Left lung (tissue), 10 donors: ENCODE results near the gene GDPD1. TPM values are rescaled to one million over a fixed set of nuclear protein-coding genes. Genes with fewer than 3 reads are reported as not detected.
A peak's percentile ranks its signal among the peaks of the same experiment; 100 is the strongest.

Source experiments
- ATAC-seq: fragments of 200-7000 bp; cut with Tn5 transposase; one replicate; pipeline ENCODE4 v1.9.1; 2020; ENCODE audit warnings: moderate library complexity
- DNase-seq, 4 donors: peaks; one replicate each; pipeline ENCODE4 v3.0.0-alpha.2; 2013 to 2020
- H3K27ac ChIP-seq, 2 donors: fragments of 200-600 bp; sonication (generic) in 1 of 2; one replicate each; pipeline versions ENCODE4 v1.5.0 to v1.8.0; 2020 to 2021
- H3K27me3 ChIP-seq, 2 donors: fragments of 200-600 bp; sonication (generic) in 1 of 2; one replicate each; pipeline versions ENCODE4 v1.5.0 to v1.8.0; 2020 to 2021
- H3K36me3 ChIP-seq, 2 donors: fragments of 200-600 bp; sonication (generic) in 1 of 2; one replicate each; pipeline versions ENCODE4 v1.5.0 to v1.8.0; 2020 to 2021
- H3K4me1 ChIP-seq, 2 donors: fragments of 200-600 bp; one replicate each; pipeline ENCODE4 v1.8.0; 2021
- H3K4me3 ChIP-seq, 2 donors: fragments of 200-600 bp; sonication (generic) in 1 of 2; one replicate each; pipeline versions ENCODE4 v1.5.0 to v1.8.0; 2020 to 2021; ENCODE audit warnings: mild to moderate bottlenecking in 1 of 2
- H3K9me3 ChIP-seq, 2 donors: fragments of 200-600 bp; sonication (generic) in 1 of 2; one replicate each; pipeline versions ENCODE4 v1.5.0 to v1.8.0; 2020 to 2021
- intact Hi-C, 2 donors: fragments of 100-400 bp; cut with DNase I; formaldehyde crosslinking; loops; one replicate each; pipeline versions ENCODE4 v1.11.2 to v1.14.2; 2022
- polyA plus RNA-seq, 6 donors: library from polyadenylated mRNA; unstranded; fragments of 120-200 nt; gene quantifications; one replicate each; pipeline ENCODE4 v1.2.1, GENCODE V29; 2013; ENCODE audit not compliant: insufficient read length in 6 of 6
- total RNA-seq, 2 donors: library from RNA; stranded (reverse); fragmentation: NEBNext Ultra II Directional; extraction: Animal tissue kit (Norgen Biotek cat#: 25700); gene quantifications; one replicate each; pipeline ENCODE4 v1.2.1, GENCODE V29; 2021
- TF ChIP-seq, protein P1 (sequence below), 2 donors: fragments of 200-600 bp; sonication (generic) in 1 of 2; IDR thresholded peaks; one replicate each; pipeline versions ENCODE4 v1.5.0 to v1.8.0; 2021; ENCODE audit warnings: antibody characterized with exemption in 2 of 2
- donor health status: DM: no; HTN: yes; CAD: no.
- donor health status: DM: no; HTN: no; CAD: no.

GDPD1 gene
- total and polyA plus RNA-seq, 8 donors = 2.8 to 11.5 (median 10.1) TPM

DNA sequence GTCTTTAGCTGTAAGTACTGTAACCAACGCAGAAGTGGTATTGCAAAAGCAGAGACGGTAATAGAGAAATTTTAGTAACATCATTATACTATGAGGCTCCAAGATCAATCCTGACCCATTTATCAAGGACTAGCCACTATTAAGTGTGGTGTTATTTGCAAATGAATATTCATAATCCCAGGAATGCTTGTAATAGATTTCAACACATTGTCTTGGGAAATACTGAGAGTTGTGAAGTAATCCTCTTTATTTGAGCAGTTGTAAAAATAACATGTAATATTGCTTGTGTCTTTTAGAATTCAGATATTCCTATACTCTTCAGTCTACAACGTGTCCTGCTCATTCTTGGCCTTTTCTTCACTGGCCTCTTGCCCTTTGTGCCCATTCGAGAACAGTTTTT lies 46.4 kb downstream of the GDPD1 start:
- H3K4me1 ChIP-seq = peaks cover 0 to 8% of the 10 kb centered on the region in 2 donors
- TF ChIP-seq, protein P1, sequence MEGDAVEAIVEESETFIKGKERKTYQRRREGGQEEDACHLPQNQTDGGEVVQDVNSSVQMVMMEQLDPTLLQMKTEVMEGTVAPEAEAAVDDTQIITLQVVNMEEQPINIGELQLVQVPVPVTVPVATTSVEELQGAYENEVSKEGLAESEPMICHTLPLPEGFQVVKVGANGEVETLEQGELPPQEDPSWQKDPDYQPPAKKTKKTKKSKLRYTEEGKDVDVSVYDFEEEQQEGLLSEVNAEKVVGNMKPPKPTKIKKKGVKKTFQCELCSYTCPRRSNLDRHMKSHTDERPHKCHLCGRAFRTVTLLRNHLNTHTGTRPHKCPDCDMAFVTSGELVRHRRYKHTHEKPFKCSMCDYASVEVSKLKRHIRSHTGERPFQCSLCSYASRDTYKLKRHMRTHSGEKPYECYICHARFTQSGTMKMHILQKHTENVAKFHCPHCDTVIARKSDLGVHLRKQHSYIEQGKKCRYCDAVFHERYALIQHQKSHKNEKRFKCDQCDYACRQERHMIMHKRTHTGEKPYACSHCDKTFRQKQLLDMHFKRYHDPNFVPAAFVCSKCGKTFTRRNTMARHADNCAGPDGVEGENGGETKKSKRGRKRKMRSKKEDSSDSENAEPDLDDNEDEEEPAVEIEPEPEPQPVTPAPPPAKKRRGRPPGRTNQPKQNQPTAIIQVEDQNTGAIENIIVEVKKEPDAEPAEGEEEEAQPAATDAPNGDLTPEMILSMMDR (IDR thresholded peaks at IDR 0.05) = no peak
- no peak overlapping the region for H3K27ac ChIP-seq
- no peaks in the 10 kb centered on the region for H3K9me3 ChIP-seq
- no peak for DNase-seq
- no peaks in the 10 kb centered on the region for H3K27me3 ChIP-seq
- H3K36me3 ChIP-seq = no peaks in the 10 kb centered on the region
- intact Hi-C loops = no loop called here
- ATAC-seq = no peak
- no peak overlapping the region for H3K4me3 ChIP-seq

GRCh38 chr17:59267776-59268175 lies 47.5 kb downstream of the GDPD1 start:
- H3K36me3 ChIP-seq = no peaks in the 10 kb centered on the region
- TF ChIP-seq, protein P1 (IDR thresholded peaks at IDR 0.05) = no peak
- H3K9me3 ChIP-seq = no peaks in the 10 kb centered on the region
- H3K4me3 ChIP-seq = no peak overlapping the region
- no peak for ATAC-seq
- no peaks in the 10 kb centered on the region for H3K27me3 ChIP-seq
- DNase-seq = no peak
- peaks cover 0 to 8% of the 10 kb centered on the region in 2 donors for H3K4me1 ChIP-seq
- intact Hi-C loops = no loop called here
- H3K27ac ChIP-seq = no peak overlapping the region

DNA sequence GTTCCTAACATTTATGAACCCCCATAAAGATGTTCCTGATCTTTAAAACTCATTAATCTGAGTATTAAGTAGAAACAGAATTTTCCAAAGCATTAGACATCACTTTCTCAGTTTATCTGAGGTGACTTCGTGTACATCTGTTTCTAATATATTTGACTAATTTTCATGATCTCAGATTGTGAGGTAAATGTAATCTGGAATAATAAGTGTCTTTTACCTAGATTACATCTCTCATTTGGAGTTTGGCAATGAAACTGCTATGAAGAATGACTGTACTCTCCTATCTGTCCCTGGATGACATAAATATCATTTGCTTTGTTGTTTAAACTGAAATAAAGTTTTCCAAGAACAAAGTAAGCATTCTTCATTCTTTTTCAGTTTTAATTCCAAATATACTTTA lies 55.3 kb downstream of the GDPD1 start:
- no peak overlapping the region for H3K27ac ChIP-seq
- intact Hi-C loops = no loop called here
- peaks cover 0 to 4% of the 10 kb centered on the region in 2 donors for H3K4me1 ChIP-seq
- H3K9me3 ChIP-seq = no peaks in the 10 kb centered on the region
- no peak for DNase-seq
- ATAC-seq = no peak
- no peaks in the 10 kb centered on the region for H3K27me3 ChIP-seq
- TF ChIP-seq, protein P1 (IDR thresholded peaks at IDR 0.05) = no peak
- H3K4me3 ChIP-seq = no peak overlapping the region
- H3K36me3 ChIP-seq = no peaks in the 10 kb centered on the region

GRCh38 chr17:59277031-59277430 lies 56.7 kb downstream of the GDPD1 start:
- ATAC-seq = peak; percentile 64

DNA sequence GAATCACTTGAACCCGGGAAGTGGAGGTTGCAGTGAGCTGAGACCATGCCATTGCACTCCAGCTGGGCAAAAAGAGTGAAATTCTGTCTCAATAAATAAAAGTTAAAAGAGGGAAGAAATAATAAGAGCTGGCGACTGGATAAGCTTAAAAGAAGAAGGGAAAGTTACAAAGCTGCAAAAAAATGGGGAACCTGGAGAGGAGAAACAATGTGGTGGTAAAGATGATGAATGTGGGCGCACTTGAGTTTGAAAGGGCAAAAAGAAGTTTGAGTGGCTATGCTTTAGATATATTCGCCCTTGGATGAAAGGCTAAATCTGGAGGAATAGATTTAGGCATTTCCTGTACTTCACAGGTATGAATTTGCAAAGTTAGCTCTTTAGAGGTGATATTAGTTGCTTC lies 58.1 kb downstream of the GDPD1 start:
- Histone ChIP-seq H3K27me3 (no peaks in the 10 kb centered on the region), H3K4me1 (peaks cover 0 to 4% of the 10 kb centered on the region in 2 donors), H3K27ac (peak overlapping the region; percentile 26 to 68), H3K9me3 (no peaks in the 10 kb centered on the region), H3K36me3 (no peaks in the 10 kb centered on the region), H3K4me3 (no peak overlapping the region)
- TF ChIP-seq, protein P1 (IDR thresholded peaks at IDR 0.05) = no peak
- intact Hi-C loops = no loop called here
- ATAC-seq = peak; percentile 25
- DNase-seq = no peak

More at GRCh38 chr17:59277031-59277430, 56.7 kb downstream of the GDPD1 start:
- intact Hi-C loops = no loop called here
- peak overlapping the region; percentile 39 to 68 for H3K27ac ChIP-seq
- TF ChIP-seq, protein P1 (IDR thresholded peaks at IDR 0.05) = no peak
- H3K9me3 ChIP-seq = no peaks in the 10 kb centered on the region
- H3K4me3 ChIP-seq = no peak overlapping the region
- H3K27me3 ChIP-seq = no peaks in the 10 kb centered on the region
- no peaks in the 10 kb centered on the region for H3K36me3 ChIP-seq
- H3K4me1 ChIP-seq = peaks cover 0 to 4% of the 10 kb centered on the region in 2 donors
- DNase-seq = no peak
